Measurements from ENCODE around the gene ACSM2A.
"Not testable (repeated sequence)": the region's sequence is repeated elsewhere in the genome, so short reads cannot be mapped to it uniquely, and the experiment has no call there.

DNA sequence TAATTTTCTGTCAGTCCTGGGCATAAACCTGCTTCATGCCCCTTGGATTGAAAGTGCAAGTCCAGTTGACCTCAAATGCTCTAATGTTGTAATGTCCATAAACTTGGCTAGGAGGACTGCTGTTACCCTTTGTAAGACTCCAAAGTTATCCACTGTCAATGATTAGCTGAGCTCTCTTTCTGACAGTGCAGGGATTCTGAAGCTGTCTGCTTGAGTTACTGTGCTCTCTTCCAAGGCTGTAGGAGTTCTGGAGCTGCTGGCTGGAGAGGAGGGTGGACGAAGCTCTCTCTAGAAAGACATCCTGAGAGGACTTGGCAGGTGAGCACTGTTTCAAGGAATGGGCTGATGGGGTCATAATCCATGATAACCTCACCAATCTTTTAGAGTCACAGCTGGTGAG is at the start of gene ACSM2A:
- TF ChIP-seq, protein P1, sequence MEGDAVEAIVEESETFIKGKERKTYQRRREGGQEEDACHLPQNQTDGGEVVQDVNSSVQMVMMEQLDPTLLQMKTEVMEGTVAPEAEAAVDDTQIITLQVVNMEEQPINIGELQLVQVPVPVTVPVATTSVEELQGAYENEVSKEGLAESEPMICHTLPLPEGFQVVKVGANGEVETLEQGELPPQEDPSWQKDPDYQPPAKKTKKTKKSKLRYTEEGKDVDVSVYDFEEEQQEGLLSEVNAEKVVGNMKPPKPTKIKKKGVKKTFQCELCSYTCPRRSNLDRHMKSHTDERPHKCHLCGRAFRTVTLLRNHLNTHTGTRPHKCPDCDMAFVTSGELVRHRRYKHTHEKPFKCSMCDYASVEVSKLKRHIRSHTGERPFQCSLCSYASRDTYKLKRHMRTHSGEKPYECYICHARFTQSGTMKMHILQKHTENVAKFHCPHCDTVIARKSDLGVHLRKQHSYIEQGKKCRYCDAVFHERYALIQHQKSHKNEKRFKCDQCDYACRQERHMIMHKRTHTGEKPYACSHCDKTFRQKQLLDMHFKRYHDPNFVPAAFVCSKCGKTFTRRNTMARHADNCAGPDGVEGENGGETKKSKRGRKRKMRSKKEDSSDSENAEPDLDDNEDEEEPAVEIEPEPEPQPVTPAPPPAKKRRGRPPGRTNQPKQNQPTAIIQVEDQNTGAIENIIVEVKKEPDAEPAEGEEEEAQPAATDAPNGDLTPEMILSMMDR (IDR thresholded peaks at IDR 0.05), result not testable (repeated sequence)
- not testable (repeated sequence) for TF ChIP-seq POLR2A (IDR thresholded peaks at IDR 0.05); POLR2AphosphoS5 (IDR thresholded peaks at IDR 0.05; ENCODE audit: insufficient read depth in 1 of 2, low read depth in 1 of 2)
